Adrenal gland (tissue), 5 donors: Measurements from ENCODE around the gene ENGASE.

ENCODE experiments used
- POLR2A ChIP-seq, 2 donors: fragments of 450-650 bp; IDR thresholded peaks; one replicate each; pipeline ENCODE4 v1.6.1; 2017; ENCODE audit warnings: antibody characterized with exemption in 2 of 2, mild to moderate bottlenecking in 2 of 2, moderate library complexity in 1 of 2
- TF ChIP-seq, protein P1 (sequence below), 6 experiments: fragments of 450-650 bp in 4 of 6; fragments of 200-600 bp in 2 of 6; sonication (generic) in 1 of 6; IDR thresholded peaks; 1 replicate in 5 of 6; 2 replicates in 1 of 6; pipeline versions ENCODE4 v1.5.1 to v1.8.0; 2016 to 2021; ENCODE audit warnings: antibody characterized with exemption in 6 of 6, mild to moderate bottlenecking in 2 of 6, moderate library complexity in 1 of 6
- donor health status: DM: no; HTN: no; CAD: no.

GRCh38 chr17:79048826-79049755 lies 25.5 kb upstream of the ENGASE start:
- TF ChIP-seq, protein P1, sequence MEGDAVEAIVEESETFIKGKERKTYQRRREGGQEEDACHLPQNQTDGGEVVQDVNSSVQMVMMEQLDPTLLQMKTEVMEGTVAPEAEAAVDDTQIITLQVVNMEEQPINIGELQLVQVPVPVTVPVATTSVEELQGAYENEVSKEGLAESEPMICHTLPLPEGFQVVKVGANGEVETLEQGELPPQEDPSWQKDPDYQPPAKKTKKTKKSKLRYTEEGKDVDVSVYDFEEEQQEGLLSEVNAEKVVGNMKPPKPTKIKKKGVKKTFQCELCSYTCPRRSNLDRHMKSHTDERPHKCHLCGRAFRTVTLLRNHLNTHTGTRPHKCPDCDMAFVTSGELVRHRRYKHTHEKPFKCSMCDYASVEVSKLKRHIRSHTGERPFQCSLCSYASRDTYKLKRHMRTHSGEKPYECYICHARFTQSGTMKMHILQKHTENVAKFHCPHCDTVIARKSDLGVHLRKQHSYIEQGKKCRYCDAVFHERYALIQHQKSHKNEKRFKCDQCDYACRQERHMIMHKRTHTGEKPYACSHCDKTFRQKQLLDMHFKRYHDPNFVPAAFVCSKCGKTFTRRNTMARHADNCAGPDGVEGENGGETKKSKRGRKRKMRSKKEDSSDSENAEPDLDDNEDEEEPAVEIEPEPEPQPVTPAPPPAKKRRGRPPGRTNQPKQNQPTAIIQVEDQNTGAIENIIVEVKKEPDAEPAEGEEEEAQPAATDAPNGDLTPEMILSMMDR (IDR thresholded peaks at IDR 0.05) = no peak
- TF ChIP-seq POLR2A (IDR thresholded peaks at IDR 0.05) = no peak
